SK-N-SH treated with all-trans-retinoic acid at 6 μM for 48 hours (cell line): ENCODE results near the gene MARVELD3.

Experiments used
- ARNTL ChIP-seq: fragments of 450-650 bp; formaldehyde crosslinking; IDR thresholded peaks from 2 replicates; pipeline ENCODE4 v1.5.0; 2020; ENCODE audit warnings: low read depth, mild to moderate bottlenecking, moderate library complexity, borderline replicate concordance
- CSDC2 ChIP-seq: fragments of 250-450 bp; sonication (Bioruptor Pico); IDR thresholded peaks from 2 replicates; pipeline ENCODE4 v1.5.0; 2020; ENCODE audit warnings: mild to moderate bottlenecking, moderate library complexity
- ISL1 ChIP-seq: fragments of 250-450 bp; sonication (Bioruptor Pico); IDR thresholded peaks from 2 replicates; pipeline ENCODE4 v2.1.2; 2022; ENCODE audit warnings: mild to moderate bottlenecking, moderate library complexity
- PATZ1 ChIP-seq: fragments of 250-450 bp; sonication (Bioruptor Pico); IDR thresholded peaks from 2 replicates; pipeline ENCODE4 v1.8.0; 2020; ENCODE audit warnings: mild to moderate bottlenecking, moderate library complexity, borderline replicate concordance
- POU6F1 ChIP-seq: fragments of 250-450 bp; sonication (Bioruptor Pico); IDR thresholded peaks from 2 replicates; pipeline ENCODE4 v1.8.0; 2021; ENCODE audit warnings: low read depth, mild to moderate bottlenecking, moderate library complexity, borderline replicate concordance
- TCF4 ChIP-seq: fragments of 250-450 bp; sonication (Bioruptor Pico); IDR thresholded peaks from 2 replicates; pipeline ENCODE4 v1.8.0; 2021; ENCODE audit warnings: mild to moderate bottlenecking, moderate library complexity, borderline replicate concordance
- ZFP3 ChIP-seq: fragments of 250-450 bp; sonication (Bioruptor Pico); IDR thresholded peaks from 2 replicates; pipeline ENCODE4 v1.5.0; 2020; ENCODE audit warnings: mild to moderate bottlenecking, moderate library complexity
- ZNF70 ChIP-seq: fragments of 450-650 bp; formaldehyde crosslinking; IDR thresholded peaks from 2 replicates; pipeline ENCODE4 v1.5.0; 2020; ENCODE audit warnings: mild to moderate bottlenecking, moderate library complexity

- TF ChIP-seq TCF4 (CRISPR knock-in tag) = no peak
- no peak for TF ChIP-seq ARNTL (CRISPR knock-in tag)
- TF ChIP-seq ISL1 (CRISPR knock-in tag) = no peak
- no peak for TF ChIP-seq POU6F1 (CRISPR knock-in tag)
- no peak for TF ChIP-seq PATZ1 (CRISPR knock-in tag)
- TF ChIP-seq CSDC2 (CRISPR knock-in tag) = no peak
- TF ChIP-seq ZNF70 (CRISPR knock-in tag) = no peak
- TF ChIP-seq ZFP3 (CRISPR knock-in tag) = no peak
These were observed 35.4 kb upstream of the MARVELD3 start for GRCh38 chr16:71590584-71590983.
